SU-DHL-6 (cell line): ENCODE data around the gene RORC.

Experiments
- H2AFZ ChIP-seq: fragments of 200-600 bp; sonication (generic); 2 replicates; pipeline ENCODE4 v1.6.1; 2014; ENCODE audit warnings: low read depth, mild to moderate bottlenecking, moderate library complexity, mixed read lengths, antibody characterized with exemption, low read length; ENCODE audit not compliant: severe bottlenecking
- H3F3A ChIP-seq: fragments of 200-600 bp; shearing (Covaris generic); 2 replicates; pipeline ENCODE4 v1.6.0; 2016; ENCODE audit warnings: antibody characterized with exemption, mild to moderate bottlenecking; ENCODE audit not compliant: insufficient read depth
- H3K27ac ChIP-seq: fragments of 200-600 bp; sonication (generic); 2 replicates; pipeline ENCODE4 v1.5.1; 2016; ENCODE audit warnings: low read depth, mild to moderate bottlenecking, low read length, moderate library complexity, mixed read lengths
- H3K27me3 ChIP-seq: fragments of 200-600 bp; sonication (generic), shearing (Covaris generic); 2 replicates; pipeline ENCODE4 v1.6.0; 2014; ENCODE audit warnings: mild to moderate bottlenecking, low read length
- H3K36me3 ChIP-seq: fragments of 200-600 bp; sonication (generic); 2 replicates; pipeline ENCODE4 v1.6.1; 2014; ENCODE audit warnings: mild to moderate bottlenecking, low read length, mixed read lengths
- H3K4me2 ChIP-seq: fragments of 300-600, 200-600 bp; shearing (Covaris generic), sonication (generic); 2 replicates; pipeline ENCODE4 v1.6.0; 2014; ENCODE audit warnings: low read length, low read depth, mild to moderate bottlenecking; ENCODE audit not compliant: poor library complexity, severe bottlenecking
- H3K4me3 ChIP-seq: fragments of 200-600 bp; sonication (generic); 2 replicates; pipeline ENCODE4 v1.5.1; 2014; ENCODE audit warnings: antibody characterized with exemption, low read length, mild to moderate bottlenecking, mixed read lengths; ENCODE audit not compliant: insufficient read depth, poor library complexity, severe bottlenecking
- H3K79me2 ChIP-seq: fragments of 200-600 bp; sonication (generic); 2 replicates; pipeline ENCODE4 v1.6.1; 2014; ENCODE audit warnings: mild to moderate bottlenecking, low read length, moderate library complexity; ENCODE audit not compliant: insufficient read depth
- H3K9ac ChIP-seq: fragments of 200-600 bp; sonication (generic); 2 replicates; pipeline ENCODE4 v1.7.0; 2014; ENCODE audit warnings: mild to moderate bottlenecking, low read length
- H3K9me2 ChIP-seq: fragments of 200-600 bp; sonication (generic); replicated peaks from 2 replicates; pipeline ENCODE4 v1.6.1; 2014; ENCODE audit warnings: low read length; ENCODE audit not compliant: insufficient read depth
- H3K9me3 ChIP-seq: fragments of 200-600 bp; sonication (generic); 2 replicates; pipeline ENCODE4 v1.6.1; 2014; ENCODE audit warnings: low read length, mixed read lengths; ENCODE audit not compliant: insufficient read depth
- H4K20me1 ChIP-seq: fragments of 200-600 bp; sonication (generic); 2 replicates; pipeline ENCODE4 v1.6.1; 2014; ENCODE audit warnings: low read depth, mild to moderate bottlenecking, antibody characterized with exemption, low read length, moderate library complexity, mixed read lengths
- EZH2phosphoT487 ChIP-seq: fragments of 200-600 bp; sonication (generic), shearing (Covaris generic); conservative IDR thresholded peaks from 2 replicates; pipeline ENCODE4 v1.6.1; 2018; ENCODE audit warnings: mild to moderate bottlenecking, antibody characterized with exemption, low read length, moderate library complexity, mixed read lengths
- TF ChIP-seq, protein P1 (sequence below): fragments of 200-600 bp; sonication (generic); IDR thresholded peaks from one replicate; pipeline ENCODE4 v1.5.1; 2017; ENCODE audit warnings: antibody characterized with exemption, mild to moderate bottlenecking, low read length, moderate library complexity; ENCODE audit not compliant: insufficient read depth, poor library complexity, severe bottlenecking

RORC gene

DNA sequence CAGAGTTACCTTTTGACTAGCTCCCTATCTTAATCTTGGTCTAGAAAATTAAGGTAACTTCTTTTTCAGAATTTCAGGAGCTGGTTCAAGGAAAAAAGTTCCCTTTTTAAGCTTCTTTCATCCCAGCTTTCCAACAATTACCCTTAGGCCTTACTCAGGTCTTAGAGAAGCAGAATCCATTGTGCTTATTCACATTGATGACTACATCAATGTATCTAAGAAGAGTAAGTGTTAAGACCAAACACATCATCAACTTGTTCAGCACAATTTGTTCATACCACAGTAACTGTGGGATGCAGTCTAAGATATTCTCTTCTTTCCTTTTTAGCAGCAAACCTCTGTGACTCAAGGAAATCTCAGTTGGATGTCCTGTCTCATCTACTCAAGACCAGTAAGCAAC, 72.4 kb downstream of the RORC start:
- Histone ChIP-seq H3K9me2 (no peaks in the 10 kb centered on the region), H3K79me2 (no peaks in the 10 kb centered on the region), H3K27ac (no peak overlapping the region), H3K27me3 (no peaks in the 10 kb centered on the region), H3K36me3 (peaks cover 6% of the 10 kb centered on the region), H4K20me1 (no peaks in the 10 kb centered on the region), H3K4me2 (no peak overlapping the region), H3K4me3 (no peak overlapping the region), H3F3A (peaks cover 3% of the 10 kb centered on the region; the same call in 1 of the 2 replicates), H3K9ac (no peak overlapping the region), H3K9me3 (no peaks in the 10 kb centered on the region), H2AFZ (no peak overlapping the region)
- TF ChIP-seq EZH2phosphoT487, result no peak
- TF ChIP-seq, protein P1, sequence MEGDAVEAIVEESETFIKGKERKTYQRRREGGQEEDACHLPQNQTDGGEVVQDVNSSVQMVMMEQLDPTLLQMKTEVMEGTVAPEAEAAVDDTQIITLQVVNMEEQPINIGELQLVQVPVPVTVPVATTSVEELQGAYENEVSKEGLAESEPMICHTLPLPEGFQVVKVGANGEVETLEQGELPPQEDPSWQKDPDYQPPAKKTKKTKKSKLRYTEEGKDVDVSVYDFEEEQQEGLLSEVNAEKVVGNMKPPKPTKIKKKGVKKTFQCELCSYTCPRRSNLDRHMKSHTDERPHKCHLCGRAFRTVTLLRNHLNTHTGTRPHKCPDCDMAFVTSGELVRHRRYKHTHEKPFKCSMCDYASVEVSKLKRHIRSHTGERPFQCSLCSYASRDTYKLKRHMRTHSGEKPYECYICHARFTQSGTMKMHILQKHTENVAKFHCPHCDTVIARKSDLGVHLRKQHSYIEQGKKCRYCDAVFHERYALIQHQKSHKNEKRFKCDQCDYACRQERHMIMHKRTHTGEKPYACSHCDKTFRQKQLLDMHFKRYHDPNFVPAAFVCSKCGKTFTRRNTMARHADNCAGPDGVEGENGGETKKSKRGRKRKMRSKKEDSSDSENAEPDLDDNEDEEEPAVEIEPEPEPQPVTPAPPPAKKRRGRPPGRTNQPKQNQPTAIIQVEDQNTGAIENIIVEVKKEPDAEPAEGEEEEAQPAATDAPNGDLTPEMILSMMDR, result no peak

DNA sequence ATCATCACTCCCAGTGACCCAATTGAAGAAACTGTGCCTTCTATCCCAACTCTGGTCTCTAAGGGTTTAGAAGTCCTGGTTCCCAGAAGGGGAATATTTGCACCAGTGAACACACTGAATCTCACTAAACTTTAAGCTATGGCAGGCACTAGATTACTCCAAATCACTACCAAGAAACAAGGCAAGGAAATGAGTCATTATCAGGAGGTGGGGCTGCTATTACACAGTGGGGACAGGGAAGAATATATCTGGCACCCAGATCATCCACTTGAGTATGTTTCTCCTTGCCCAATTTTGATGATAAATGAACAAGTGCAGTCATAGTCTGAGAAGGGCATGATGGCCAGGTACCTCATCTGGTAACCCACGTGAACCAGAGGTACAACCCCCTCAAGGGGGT, 75.3 kb downstream of the RORC start:
- H3F3A ChIP-seq, result no peaks in the 10 kb centered on the region
- H3K27me3 ChIP-seq, result no peaks in the 10 kb centered on the region
- no peaks in the 10 kb centered on the region for H3K9me3 ChIP-seq
- peaks cover 6% of the 10 kb centered on the region for H3K36me3 ChIP-seq
- H4K20me1 ChIP-seq, result no peaks in the 10 kb centered on the region
- no peaks in the 10 kb centered on the region for H3K9me2 ChIP-seq
- no peak overlapping the region for H3K27ac ChIP-seq
- no peak overlapping the region for H3K4me3 ChIP-seq
- no peaks in the 10 kb centered on the region for H3K79me2 ChIP-seq
- no peak overlapping the region for H2AFZ ChIP-seq
- TF ChIP-seq, protein P1, result no peak
- no peak for TF ChIP-seq EZH2phosphoT487
- H3K9ac ChIP-seq, result no peak overlapping the region
- H3K4me2 ChIP-seq, result no peak overlapping the region
